Measurements from ENCODE around the gene PHF5A.

DNA sequence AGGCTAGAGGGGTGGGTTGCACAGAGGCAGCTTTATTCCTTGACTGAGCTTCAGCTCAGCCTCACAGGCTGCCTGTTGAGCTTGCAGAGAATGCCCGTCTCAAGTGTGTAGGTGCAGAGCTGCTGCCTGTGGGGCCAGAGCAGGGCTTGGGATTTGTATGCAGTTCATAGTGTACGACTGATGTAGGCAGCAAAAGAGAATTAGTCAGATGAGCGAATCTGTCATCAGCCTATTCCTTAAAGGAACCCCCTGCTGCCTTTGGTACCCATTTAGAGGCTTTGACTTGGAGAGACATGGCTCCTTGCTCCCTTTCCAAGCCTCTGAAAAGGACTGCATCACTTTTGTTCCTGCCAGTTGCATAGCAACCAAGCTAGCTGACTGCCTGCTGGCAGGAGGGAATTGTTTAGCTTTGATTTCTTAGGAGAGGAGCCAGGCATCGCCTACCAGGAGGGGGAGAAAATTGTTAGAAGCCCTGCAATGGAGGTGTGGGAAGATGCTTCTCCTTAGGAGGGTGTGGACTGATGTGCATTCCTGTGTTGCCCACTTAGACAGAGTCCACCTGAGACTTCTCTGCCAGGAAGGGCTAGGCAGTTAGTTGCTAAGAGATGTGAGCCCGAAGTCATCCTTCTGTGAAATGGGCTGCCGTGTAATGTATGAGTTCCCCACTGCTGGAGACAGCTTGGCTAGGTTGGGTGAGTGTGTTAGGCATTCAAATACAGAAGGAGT, 11.3 kb upstream of the PHF5A start:
- TF ChIP-seq CTCF (IDR thresholded peaks at IDR 0.05; ENCODE audit: low read length) (no peak), EZH2 (optimal IDR thresholded peaks at IDR 0.05; ENCODE audit: low read depth, low read length) (no peak)

Measured in MM.1S (cell line).